Left lung (tissue), 10 donors: ENCODE results near the gene OPCML. TPM values are rescaled to one million over a fixed set of nuclear protein-coding genes. Genes with fewer than 3 reads are reported as not detected.

Source experiments
- ATAC-seq: fragments of 200-7000 bp; cut with Tn5 transposase; one replicate; pipeline ENCODE4 v1.9.1; 2020; ENCODE audit warnings: moderate library complexity
- DNase-seq, 4 donors: peaks; one replicate each; pipeline ENCODE4 v3.0.0-alpha.2; 2013 to 2020
- H3K27ac ChIP-seq, 2 donors: fragments of 200-600 bp; sonication (generic) in 1 of 2; one replicate each; pipeline versions ENCODE4 v1.5.0 to v1.8.0; 2020 to 2021
- H3K27me3 ChIP-seq, 2 donors: fragments of 200-600 bp; sonication (generic) in 1 of 2; one replicate each; pipeline versions ENCODE4 v1.5.0 to v1.8.0; 2020 to 2021
- H3K36me3 ChIP-seq, 2 donors: fragments of 200-600 bp; sonication (generic) in 1 of 2; one replicate each; pipeline versions ENCODE4 v1.5.0 to v1.8.0; 2020 to 2021
- H3K4me1 ChIP-seq, 2 donors: fragments of 200-600 bp; one replicate each; pipeline ENCODE4 v1.8.0; 2021
- H3K4me3 ChIP-seq, 2 donors: fragments of 200-600 bp; sonication (generic) in 1 of 2; one replicate each; pipeline versions ENCODE4 v1.5.0 to v1.8.0; 2020 to 2021; ENCODE audit warnings: mild to moderate bottlenecking in 1 of 2
- H3K9me3 ChIP-seq, 2 donors: fragments of 200-600 bp; sonication (generic) in 1 of 2; one replicate each; pipeline versions ENCODE4 v1.5.0 to v1.8.0; 2020 to 2021
- intact Hi-C, 2 donors: fragments of 100-400 bp; cut with DNase I; formaldehyde crosslinking; loops; one replicate each; pipeline versions ENCODE4 v1.11.2 to v1.14.2; 2022
- polyA plus RNA-seq, 6 donors: library from polyadenylated mRNA; unstranded; fragments of 120-200 nt; gene quantifications; one replicate each; pipeline ENCODE4 v1.2.1, GENCODE V29; 2013; ENCODE audit not compliant: insufficient read length in 6 of 6
- total RNA-seq, 2 donors: library from RNA; stranded (reverse); fragmentation: NEBNext Ultra II Directional; extraction: Animal tissue kit (Norgen Biotek cat#: 25700); gene quantifications; one replicate each; pipeline ENCODE4 v1.2.1, GENCODE V29; 2021
- TF ChIP-seq, protein P1 (sequence below), 2 donors: fragments of 200-600 bp; sonication (generic) in 1 of 2; IDR thresholded peaks; one replicate each; pipeline versions ENCODE4 v1.5.0 to v1.8.0; 2021; ENCODE audit warnings: antibody characterized with exemption in 2 of 2
- donor health status: DM: no; HTN: yes; CAD: no.
- donor health status: DM: no; HTN: no; CAD: no.

OPCML gene
- total and polyA plus RNA-seq, 8 donors: 0.98 to 5.3 (median 1.9) TPM; not detected in 2

- intact Hi-C loops: no loop called here
Observed at GRCh38 chr11:133326849-133327248, 205.5 kb downstream of the OPCML start.

GRCh38 chr11:133326332-133326731 is 206.0 kb downstream of the OPCML start:
- Histone ChIP-seq H3K27ac (no peak overlapping the region), H3K36me3 (no peaks in the 10 kb centered on the region), H3K4me3 (no peak overlapping the region), H3K4me1 (no peaks in the 10 kb centered on the region), H3K9me3 (no peaks in the 10 kb centered on the region), H3K27me3 (no peaks in the 10 kb centered on the region)
- intact Hi-C loops: no loop called here
- ATAC-seq (no peak), DNase-seq (no peak)
- TF ChIP-seq, protein P1, sequence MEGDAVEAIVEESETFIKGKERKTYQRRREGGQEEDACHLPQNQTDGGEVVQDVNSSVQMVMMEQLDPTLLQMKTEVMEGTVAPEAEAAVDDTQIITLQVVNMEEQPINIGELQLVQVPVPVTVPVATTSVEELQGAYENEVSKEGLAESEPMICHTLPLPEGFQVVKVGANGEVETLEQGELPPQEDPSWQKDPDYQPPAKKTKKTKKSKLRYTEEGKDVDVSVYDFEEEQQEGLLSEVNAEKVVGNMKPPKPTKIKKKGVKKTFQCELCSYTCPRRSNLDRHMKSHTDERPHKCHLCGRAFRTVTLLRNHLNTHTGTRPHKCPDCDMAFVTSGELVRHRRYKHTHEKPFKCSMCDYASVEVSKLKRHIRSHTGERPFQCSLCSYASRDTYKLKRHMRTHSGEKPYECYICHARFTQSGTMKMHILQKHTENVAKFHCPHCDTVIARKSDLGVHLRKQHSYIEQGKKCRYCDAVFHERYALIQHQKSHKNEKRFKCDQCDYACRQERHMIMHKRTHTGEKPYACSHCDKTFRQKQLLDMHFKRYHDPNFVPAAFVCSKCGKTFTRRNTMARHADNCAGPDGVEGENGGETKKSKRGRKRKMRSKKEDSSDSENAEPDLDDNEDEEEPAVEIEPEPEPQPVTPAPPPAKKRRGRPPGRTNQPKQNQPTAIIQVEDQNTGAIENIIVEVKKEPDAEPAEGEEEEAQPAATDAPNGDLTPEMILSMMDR (IDR thresholded peaks at IDR 0.05): no peak

More at GRCh38 chr11:133326849-133327248, 205.5 kb downstream of the OPCML start:
- DNase-seq (no peak), ATAC-seq (no peak)
- no peaks in the 10 kb centered on the region for H3K9me3 ChIP-seq
- H3K4me1 ChIP-seq: no peaks in the 10 kb centered on the region
- H3K4me3 ChIP-seq: no peak overlapping the region
- no peaks in the 10 kb centered on the region for H3K36me3 ChIP-seq
- H3K27ac ChIP-seq: no peak overlapping the region
- TF ChIP-seq, protein P1 (IDR thresholded peaks at IDR 0.05): no peak
- no peaks in the 10 kb centered on the region for H3K27me3 ChIP-seq

- Histone ChIP-seq H3K9me3 (no peaks in the 10 kb centered on the region), H3K27me3 (no peaks in the 10 kb centered on the region), H3K36me3 (no peaks in the 10 kb centered on the region), H3K27ac (no peak overlapping the region), H3K4me3 (no peak overlapping the region), H3K4me1 (no peaks in the 10 kb centered on the region)
- DNase-seq (no peak), ATAC-seq (no peak)
- TF ChIP-seq, protein P1 (IDR thresholded peaks at IDR 0.05): no peak
- intact Hi-C loops: no loop called here
Observed at GRCh38 chr11:133325711-133326110, 206.6 kb downstream of the OPCML start.

GRCh38 chr11:133323354-133323753 is 208.9 kb downstream of the OPCML start:
- intact Hi-C loops: no loop called here
- H3K27ac ChIP-seq: no peak overlapping the region
- H3K4me1 ChIP-seq: no peaks in the 10 kb centered on the region
- H3K36me3 ChIP-seq: no peaks in the 10 kb centered on the region
- TF ChIP-seq, protein P1 (IDR thresholded peaks at IDR 0.05): no peak
- H3K27me3 ChIP-seq: no peaks in the 10 kb centered on the region
- H3K9me3 ChIP-seq: no peaks in the 10 kb centered on the region
- no peak overlapping the region for H3K4me3 ChIP-seq
- DNase-seq (no peak), ATAC-seq (no peak)

GRCh38 chr11:133318221-133318620 is 214.1 kb downstream of the OPCML start:
- ATAC-seq (no peak), DNase-seq (no peak)
- Histone ChIP-seq H3K4me3 (no peak overlapping the region), H3K27me3 (no peaks in the 10 kb centered on the region), H3K9me3 (no peaks in the 10 kb centered on the region), H3K36me3 (no peaks in the 10 kb centered on the region), H3K4me1 (no peaks in the 10 kb centered on the region), H3K27ac (no peak overlapping the region)
- TF ChIP-seq, protein P1 (IDR thresholded peaks at IDR 0.05): no peak
- intact Hi-C loops: no loop called here
